Fibroblast of lung (primary cell): ENCODE measurements around the gene AMBRA1.

Experiments
- CTCF ChIP-seq, 2 donors: IDR thresholded peaks in 1 of 2; conservative IDR thresholded peaks in 1 of 2; 1 replicate in 1 of 2; 2 replicates in 1 of 2; pipeline ENCODE4 v1.5.1; 2011 to 2012; ENCODE audit warnings: low read length in 2 of 2, control low read depth in 1 of 2, inconsistent platforms in 1 of 2, low read depth in 1 of 2, mild to moderate bottlenecking in 1 of 2
- EZH2 ChIP-seq: IDR thresholded peaks from 2 replicates; pipeline ENCODE4 v1.5.1; 2012; ENCODE audit warnings: low read length, control low read depth, mild to moderate bottlenecking; ENCODE audit errors: missing control alignments

- no peak for TF ChIP-seq EZH2
- no peak for TF ChIP-seq CTCF (conservative IDR thresholded peaks at IDR 0.05 in 1 of 2, IDR thresholded peaks at IDR 0.05 in 1 of 2; ENCODE audit: low read depth in 1 of 2, low read length in 2 of 2)
Measured at GRCh38 chr11:46413760-46414465, 179.9 kb downstream of the AMBRA1 start.
